K562 (cell line): ENCODE results near the gene LATS1. TPM values are rescaled to one million over a fixed set of nuclear protein-coding genes. Genes with fewer than 3 reads are reported as not detected.

ENCODE experiments used
- BRD9 ChIP-seq: fragments of 450-650 bp; IDR thresholded peaks from 2 replicates; pipeline ENCODE4 v1.6.1; 2018; ENCODE audit warnings: low read depth; ENCODE audit not compliant: partially characterized antibody
- ETV1 ChIP-seq: fragments of 450-650 bp; conservative IDR thresholded peaks from 2 replicates; pipeline ENCODE4 v1.6.1; 2016; ENCODE audit warnings: missing genetic modification characterization, control low read depth, low read depth, missing compliant biosample characterization
- HCFC1 ChIP-seq: IDR thresholded peaks from 2 replicates; pipeline ENCODE4 v1.6.1; 2012; ENCODE audit warnings: low read depth, low read length, improper control_type of control experiment
- HMG20A ChIP-seq: fragments of 450-650 bp; formaldehyde crosslinking; conservative IDR thresholded peaks from 2 replicates; pipeline ENCODE4 v1.4.0; 2020; ENCODE audit warnings: mild to moderate bottlenecking, mixed read lengths
- HMG20B ChIP-seq: fragments of 250-450 bp; sonication (Bioruptor Pico); IDR thresholded peaks from 2 replicates; pipeline ENCODE4 v1.5.0; 2021; ENCODE audit warnings: mild to moderate bottlenecking
- RBM22 ChIP-seq: fragments of 200-400 bp; formaldehyde crosslinking; IDR thresholded peaks from 2 replicates; pipeline ENCODE4 v1.6.1; 2018; ENCODE audit warnings: low read length, low read depth; ENCODE audit not compliant: poor library complexity, severe bottlenecking
- SRSF7 ChIP-seq: fragments of 200-400 bp; formaldehyde crosslinking; optimal IDR thresholded peaks from 2 replicates; pipeline ENCODE3; 2017; ENCODE audit warnings: mild to moderate bottlenecking, low read depth, low read length
- ZKSCAN1 ChIP-seq: fragments of 150-350 bp; IDR thresholded peaks from 2 replicates; pipeline ENCODE4 v1.6.1; 2016; ENCODE audit warnings: low read depth, low read length
- polyA plus RNA-seq, 8 experiments: library from polyadenylated mRNA; depleted of rRNA in 4 of 8; stranded (reverse) in 5 of 8; unstranded in 3 of 8; fragments of >200 nt; fragmentation: Nextera tagmentation in 2 of 8; fragmentation: Illumina TruSeq in 1 of 8; extraction: Ambion mirVana in 2 of 8; extraction: Trizol in 1 of 8; gene quantifications; 2 replicates each; pipeline versions ENCODE4 v1.2.1 to v1.2.3, GENCODE V29; 2011 to 2014; ENCODE audit warnings: inconsistent platforms in 1 of 8, missing spikeins in 1 of 8
- total RNA-seq, 7 experiments: library from RNA; depleted of rRNA in 6 of 7; stranded (reverse); fragments of >200 nt in 6 of 7; fragmentation: Illumina TruSeq in 2 of 7; extraction: Trizol in 2 of 7; gene quantifications; 2 replicates each; pipeline versions ENCODE4 v1.2.1 to v1.2.3, GENCODE V29; 2011 to 2021; ENCODE audit warnings: low replicate concordance in 1 of 7
- TF ChIP-seq, protein P1 (sequence below), 3 experiments: fragments of 200-800 bp in 1 of 3; fragments of 250-450 bp in 1 of 3; fragments of 450-650 bp in 1 of 3; sonication (Bioruptor Pico) in 1 of 3; sonication (Bioruptor generic) in 1 of 3; formaldehyde crosslinking in 1 of 3; IDR thresholded peaks; 2 replicates each; pipeline versions ENCODE4 v1.6.1 to v1.8.0; 2016 to 2022; ENCODE audit warnings: mild to moderate bottlenecking in 2 of 3, missing genetic modification characterization in 2 of 3, missing compliant biosample characterization in 1 of 3, moderate library complexity in 1 of 3
- TF ChIP-seq, protein P2 (sequence below): IDR thresholded peaks from 3 replicates; pipeline ENCODE4 v1.6.1; 2011; ENCODE audit warnings: borderline replicate concordance, mild to moderate bottlenecking, moderate library complexity; ENCODE audit not compliant: insufficient read length; ENCODE audit errors: extremely low read depth
- TF ChIP-seq, protein P3 (sequence below), 2 experiments: fragments of 450-650 bp; IDR thresholded peaks; 2 replicates each; pipeline ENCODE4 v1.6.1; 2016
- TF ChIP-seq, protein P4 (sequence below): fragments of 250-450 bp; sonication (Bioruptor Pico); IDR thresholded peaks from 2 replicates; pipeline ENCODE4 v1.5.0; 2020; ENCODE audit warnings: mild to moderate bottlenecking, borderline replicate concordance

The LATS1 gene
- total and polyA plus RNA-seq, 9 of the 15 experiments (the other 6 are each of a cell fraction or from before 2014, with no cell fraction given): 5.0 to 36.3 (median 18.4) TPM

DNA sequence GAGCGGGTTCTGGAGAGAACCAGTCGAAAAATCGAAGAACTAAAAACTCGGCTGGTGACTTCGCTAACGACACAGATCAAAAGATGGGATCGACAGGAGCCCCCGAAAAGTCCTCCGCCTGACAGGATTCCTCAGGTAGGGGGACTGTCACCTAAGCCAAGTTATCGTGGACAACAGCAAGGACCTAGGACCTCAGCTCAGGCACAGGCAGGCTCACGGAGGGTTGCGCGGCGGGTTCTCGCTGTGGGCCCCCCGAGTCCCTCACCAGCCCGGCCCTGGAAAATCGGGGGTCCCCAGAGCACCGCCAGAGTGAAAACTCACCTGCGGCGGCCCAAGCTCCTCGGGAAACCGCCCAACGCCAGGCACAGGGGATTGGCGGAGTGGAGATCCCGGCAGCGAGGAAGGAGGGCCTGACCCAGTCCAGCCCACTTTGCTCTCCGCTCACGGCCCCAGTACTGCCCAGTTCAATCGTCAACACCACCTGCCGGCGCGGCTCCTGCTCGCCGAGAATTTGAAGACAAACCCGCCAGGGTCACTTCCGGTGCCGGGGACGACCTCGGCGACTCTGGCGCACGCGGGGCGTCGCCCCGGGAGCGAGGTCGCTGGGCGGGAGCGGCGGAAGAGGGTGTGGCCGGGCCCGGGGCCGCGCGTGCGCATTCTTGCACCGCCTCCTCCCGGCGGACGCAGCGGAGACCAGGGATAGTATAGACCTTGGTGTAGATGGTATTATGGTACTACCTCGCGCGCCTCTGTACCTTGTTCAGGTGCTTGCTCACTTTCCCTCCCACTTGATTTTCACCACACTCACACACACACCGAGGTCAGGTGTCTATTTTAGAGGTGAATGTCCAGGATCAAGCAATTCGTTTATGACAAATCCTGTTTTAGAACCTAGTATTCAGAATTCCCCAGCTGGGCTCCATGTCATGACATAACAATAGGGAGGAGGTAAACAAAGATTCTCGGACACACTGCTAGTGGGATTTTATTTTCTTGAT lies 69.5 kb downstream of the LATS1 start, which contains the start of gene KATNA1 (continued):
- TF ChIP-seq, protein P1, sequence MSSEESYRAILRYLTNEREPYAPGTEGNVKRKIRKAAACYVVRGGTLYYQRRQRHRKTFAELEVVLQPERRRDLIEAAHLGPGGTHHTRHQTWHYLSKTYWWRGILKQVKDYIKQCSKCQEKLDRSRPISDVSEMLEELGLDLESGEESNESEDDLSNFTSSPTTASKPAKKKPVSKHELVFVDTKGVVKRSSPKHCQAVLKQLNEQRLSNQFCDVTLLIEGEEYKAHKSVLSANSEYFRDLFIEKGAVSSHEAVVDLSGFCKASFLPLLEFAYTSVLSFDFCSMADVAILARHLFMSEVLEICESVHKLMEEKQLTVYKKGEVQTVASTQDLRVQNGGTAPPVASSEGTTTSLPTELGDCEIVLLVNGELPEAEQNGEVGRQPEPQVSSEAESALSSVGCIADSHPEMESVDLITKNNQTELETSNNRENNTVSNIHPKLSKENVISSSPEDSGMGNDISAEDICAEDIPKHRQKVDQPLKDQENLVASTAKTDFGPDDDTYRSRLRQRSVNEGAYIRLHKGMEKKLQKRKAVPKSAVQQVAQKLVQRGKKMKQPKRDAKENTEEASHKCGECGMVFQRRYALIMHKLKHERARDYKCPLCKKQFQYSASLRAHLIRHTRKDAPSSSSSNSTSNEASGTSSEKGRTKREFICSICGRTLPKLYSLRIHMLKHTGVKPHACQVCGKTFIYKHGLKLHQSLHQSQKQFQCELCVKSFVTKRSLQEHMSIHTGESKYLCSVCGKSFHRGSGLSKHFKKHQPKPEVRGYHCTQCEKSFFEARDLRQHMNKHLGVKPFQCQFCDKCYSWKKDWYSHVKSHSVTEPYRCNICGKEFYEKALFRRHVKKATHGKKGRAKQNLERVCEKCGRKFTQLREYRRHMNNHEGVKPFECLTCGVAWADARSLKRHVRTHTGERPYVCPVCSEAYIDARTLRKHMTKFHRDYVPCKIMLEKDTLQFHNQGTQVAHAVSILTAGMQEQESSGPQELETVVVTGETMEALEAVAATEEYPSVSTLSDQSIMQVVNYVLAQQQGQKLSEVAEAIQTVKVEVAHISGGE (CRISPR knock-in tag; IDR thresholded peaks at IDR 0.05): peak in 1 of 3 experiments; percentile 88; a peak in 2 of 6 replicates
- peak; percentile 71 for TF ChIP-seq RBM22
- TF ChIP-seq, protein P2, sequence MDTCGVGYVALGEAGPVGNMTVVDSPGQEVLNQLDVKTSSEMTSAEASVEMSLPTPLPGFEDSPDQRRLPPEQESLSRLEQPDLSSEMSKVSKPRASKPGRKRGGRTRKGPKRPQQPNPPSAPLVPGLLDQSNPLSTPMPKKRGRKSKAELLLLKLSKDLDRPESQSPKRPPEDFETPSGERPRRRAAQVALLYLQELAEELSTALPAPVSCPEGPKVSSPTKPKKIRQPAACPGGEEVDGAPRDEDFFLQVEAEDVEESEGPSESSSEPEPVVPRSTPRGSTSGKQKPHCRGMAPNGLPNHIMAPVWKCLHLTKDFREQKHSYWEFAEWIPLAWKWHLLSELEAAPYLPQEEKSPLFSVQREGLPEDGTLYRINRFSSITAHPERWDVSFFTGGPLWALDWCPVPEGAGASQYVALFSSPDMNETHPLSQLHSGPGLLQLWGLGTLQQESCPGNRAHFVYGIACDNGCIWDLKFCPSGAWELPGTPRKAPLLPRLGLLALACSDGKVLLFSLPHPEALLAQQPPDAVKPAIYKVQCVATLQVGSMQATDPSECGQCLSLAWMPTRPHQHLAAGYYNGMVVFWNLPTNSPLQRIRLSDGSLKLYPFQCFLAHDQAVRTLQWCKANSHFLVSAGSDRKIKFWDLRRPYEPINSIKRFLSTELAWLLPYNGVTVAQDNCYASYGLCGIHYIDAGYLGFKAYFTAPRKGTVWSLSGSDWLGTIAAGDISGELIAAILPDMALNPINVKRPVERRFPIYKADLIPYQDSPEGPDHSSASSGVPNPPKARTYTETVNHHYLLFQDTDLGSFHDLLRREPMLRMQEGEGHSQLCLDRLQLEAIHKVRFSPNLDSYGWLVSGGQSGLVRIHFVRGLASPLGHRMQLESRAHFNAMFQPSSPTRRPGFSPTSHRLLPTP: no peak
- TF ChIP-seq BRD9: peak; percentile 62
- no peak for TF ChIP-seq HMG20B (CRISPR knock-in tag)
- TF ChIP-seq ETV1 (tag): peak; percentile 72
- TF ChIP-seq SRSF7: no peak
- no peak for TF ChIP-seq HMG20A (CRISPR knock-in tag)
- TF ChIP-seq HCFC1: peak; percentile 64
- TF ChIP-seq ZKSCAN1: peak; percentile 63; the same call in 1 of the 2 replicates
- TF ChIP-seq, protein P3, sequence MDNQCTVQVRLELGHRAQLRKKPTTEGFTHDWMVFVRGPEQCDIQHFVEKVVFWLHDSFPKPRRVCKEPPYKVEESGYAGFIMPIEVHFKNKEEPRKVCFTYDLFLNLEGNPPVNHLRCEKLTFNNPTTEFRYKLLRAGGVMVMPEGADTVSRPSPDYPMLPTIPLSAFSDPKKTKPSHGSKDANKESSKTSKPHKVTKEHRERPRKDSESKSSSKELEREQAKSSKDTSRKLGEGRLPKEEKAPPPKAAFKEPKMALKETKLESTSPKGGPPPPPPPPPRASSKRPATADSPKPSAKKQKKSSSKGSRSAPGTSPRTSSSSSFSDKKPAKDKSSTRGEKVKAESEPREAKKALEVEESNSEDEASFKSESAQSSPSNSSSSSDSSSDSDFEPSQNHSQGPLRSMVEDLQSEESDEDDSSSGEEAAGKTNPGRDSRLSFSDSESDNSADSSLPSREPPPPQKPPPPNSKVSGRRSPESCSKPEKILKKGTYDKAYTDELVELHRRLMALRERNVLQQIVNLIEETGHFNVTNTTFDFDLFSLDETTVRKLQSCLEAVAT (IDR thresholded peaks at IDR 0.05): peak in 1 of 2 experiments; percentile 85; a peak in 2 of 4 replicates
- TF ChIP-seq, protein P4, sequence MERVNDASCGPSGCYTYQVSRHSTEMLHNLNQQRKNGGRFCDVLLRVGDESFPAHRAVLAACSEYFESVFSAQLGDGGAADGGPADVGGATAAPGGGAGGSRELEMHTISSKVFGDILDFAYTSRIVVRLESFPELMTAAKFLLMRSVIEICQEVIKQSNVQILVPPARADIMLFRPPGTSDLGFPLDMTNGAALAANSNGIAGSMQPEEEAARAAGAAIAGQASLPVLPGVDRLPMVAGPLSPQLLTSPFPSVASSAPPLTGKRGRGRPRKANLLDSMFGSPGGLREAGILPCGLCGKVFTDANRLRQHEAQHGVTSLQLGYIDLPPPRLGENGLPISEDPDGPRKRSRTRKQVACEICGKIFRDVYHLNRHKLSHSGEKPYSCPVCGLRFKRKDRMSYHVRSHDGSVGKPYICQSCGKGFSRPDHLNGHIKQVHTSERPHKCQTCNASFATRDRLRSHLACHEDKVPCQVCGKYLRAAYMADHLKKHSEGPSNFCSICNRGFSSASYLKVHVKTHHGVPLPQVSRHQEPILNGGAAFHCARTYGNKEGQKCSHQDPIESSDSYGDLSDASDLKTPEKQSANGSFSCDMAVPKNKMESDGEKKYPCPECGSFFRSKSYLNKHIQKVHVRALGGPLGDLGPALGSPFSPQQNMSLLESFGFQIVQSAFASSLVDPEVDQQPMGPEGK (CRISPR knock-in tag): no peak
